ENCODE measurements around the gene DHX15. TPM values are rescaled to one million over a fixed set of nuclear protein-coding genes. Genes with fewer than 3 reads are reported as not detected.

DHX15 gene

DNA sequence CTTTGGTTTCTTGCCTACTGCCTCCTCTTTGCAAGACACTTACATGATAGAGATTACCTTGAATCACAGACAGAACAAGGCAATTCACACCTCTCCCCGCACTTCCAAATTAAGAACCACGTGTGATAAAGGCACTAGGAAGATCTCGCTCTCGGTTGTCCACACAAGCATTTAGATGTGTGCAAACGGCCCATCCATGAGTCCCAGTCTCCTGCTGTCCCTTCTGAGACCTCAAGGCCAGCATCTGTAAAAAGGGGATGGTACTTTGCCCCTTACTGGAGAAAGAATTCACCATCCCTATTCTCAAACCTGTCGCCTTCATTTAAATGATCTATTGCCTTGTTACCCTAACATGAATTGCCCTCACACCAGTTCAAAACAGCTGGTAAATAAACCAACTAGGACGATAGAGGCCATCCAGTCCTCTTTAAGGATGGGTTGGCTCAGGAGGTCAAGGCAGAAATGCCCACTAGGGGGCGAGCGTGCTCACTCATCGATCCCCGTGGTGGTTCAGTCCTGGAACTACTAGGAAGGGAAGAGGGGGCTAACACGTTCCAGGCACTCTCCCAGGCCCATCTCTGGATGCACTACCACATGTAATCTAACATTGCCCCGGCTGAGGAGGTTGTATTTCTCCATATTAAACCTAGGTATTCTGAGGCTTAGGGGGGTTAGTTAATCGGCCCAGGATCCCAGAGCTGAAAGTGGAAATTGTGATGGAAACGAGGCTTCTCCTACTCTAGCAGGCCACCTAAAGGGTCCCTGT, 95.8 kb downstream of the DHX15 start:
- no peak overlapping the region for H3K9ac ChIP-seq (ENCODE audit: low read depth, low read length, poor library complexity)
- H2AFZ ChIP-seq (ENCODE audit: low read length) = no peak overlapping the region
- H2BK12ac ChIP-seq (ENCODE audit: low read length) = no peak overlapping the region
- H3K4me3 ChIP-seq (ENCODE audit: low read length in 2 of 2) = no peak overlapping the region
- H3K14ac ChIP-seq (ENCODE audit: low read length) = no peak overlapping the region
- no peak overlapping the region for H2BK120ac ChIP-seq (ENCODE audit: low read depth, low read length)
- H2BK5ac ChIP-seq (ENCODE audit: low read length) = no peak overlapping the region
- no peaks in the 10 kb centered on the region for H3K79me1 ChIP-seq (ENCODE audit: low read depth, low read length)
- H3K4ac ChIP-seq (ENCODE audit: low read length) = no peak overlapping the region
- H3K18ac ChIP-seq (ENCODE audit: low read length) = no peak overlapping the region
- no peak overlapping the region for H4K91ac ChIP-seq (ENCODE audit: low read depth, low read length, poor library complexity)
- no peaks in the 10 kb centered on the region for H3K36me3 ChIP-seq (replicated peaks in 1 of 2; ENCODE audit: control insufficient read depth in 2 of 2, insufficient read depth in 2 of 2, low read length in 2 of 2)
- H4K8ac ChIP-seq (ENCODE audit: low read depth, low read length) = no peak overlapping the region
- no peak overlapping the region for H2BK15ac ChIP-seq (ENCODE audit: low read length)
- no peaks in the 10 kb centered on the region for H3K4me1 ChIP-seq (ENCODE audit: control insufficient read depth in 2 of 2, insufficient read depth in 1 of 2, low read depth in 1 of 2, low read length in 2 of 2)
- no peak overlapping the region for H3K27ac ChIP-seq (replicated peaks; ENCODE audit: low read length)
- no peak overlapping the region for H3K23ac ChIP-seq (ENCODE audit: low read depth, low read length, poor library complexity)
- no peak overlapping the region for H3K4me2 ChIP-seq (ENCODE audit: insufficient read depth, low read length, poor library complexity, severe bottlenecking)
- no peaks in the 10 kb centered on the region for H3K9me3 ChIP-seq (replicated peaks in 1 of 2; ENCODE audit: control insufficient read depth in 2 of 2, insufficient read depth in 1 of 2, low read depth in 1 of 2, low read length in 2 of 2)
- peaks cover 0 to 10% (median 0%) of the 10 kb centered on the region in 3 experiments for H3K27me3 ChIP-seq (ENCODE audit: control insufficient read depth in 3 of 3, insufficient read depth in 3 of 3, low read depth in 1 of 3, low read length in 3 of 3)
- H2AK5ac ChIP-seq (ENCODE audit: low read depth, low read length) = no peak overlapping the region
- WGBS, 2 donors (ENCODE audit: extremely low coverage in 2 of 2, insufficient read length in 2 of 2, insufficient replicate concordance in 1 of 2) = no CpG with 5 or more reads among the region's 15 CpGs
- peak; percentile 64 for DNase-seq (ENCODE audit: low spot score)

GRCh38 chr4:24482871-24483270, 101.5 kb downstream of the DHX15 start:
- no peak for DNase-seq (ENCODE audit: low spot score)
- no peak overlapping the region for H3K4me2 ChIP-seq (ENCODE audit: insufficient read depth, low read length, poor library complexity, severe bottlenecking)
- WGBS, 2 donors (ENCODE audit: extremely low coverage in 2 of 2, insufficient read length in 2 of 2, insufficient replicate concordance in 1 of 2) = no CpG with 5 or more reads among the region's 4 CpGs
- peak overlapping the region; percentile 14 for H3K14ac ChIP-seq (ENCODE audit: low read length)
- no peak overlapping the region for H4K8ac ChIP-seq (ENCODE audit: low read depth, low read length)
- no peaks in the 10 kb centered on the region for H3K9me3 ChIP-seq (replicated peaks in 1 of 2; ENCODE audit: control insufficient read depth in 2 of 2, insufficient read depth in 1 of 2, low read depth in 1 of 2, low read length in 2 of 2)
- H2AK5ac ChIP-seq (ENCODE audit: low read depth, low read length) = no peak overlapping the region
- H3K18ac ChIP-seq (ENCODE audit: low read length) = no peak overlapping the region
- no peak overlapping the region for H3K4me3 ChIP-seq (ENCODE audit: low read length in 2 of 2)
- H3K4ac ChIP-seq (ENCODE audit: low read length) = no peak overlapping the region
- H2BK15ac ChIP-seq (ENCODE audit: low read length) = no peak overlapping the region
- no peak overlapping the region for H3K23ac ChIP-seq (ENCODE audit: low read depth, low read length, poor library complexity)
- no peaks in the 10 kb centered on the region for H3K79me1 ChIP-seq (ENCODE audit: low read depth, low read length)
- H3K4me1 ChIP-seq (ENCODE audit: control insufficient read depth in 2 of 2, insufficient read depth in 1 of 2, low read depth in 1 of 2, low read length in 2 of 2) = no peaks in the 10 kb centered on the region
- no peak overlapping the region for H2BK120ac ChIP-seq (ENCODE audit: low read depth, low read length)
- no peaks in the 10 kb centered on the region for H3K36me3 ChIP-seq (replicated peaks in 1 of 2; ENCODE audit: control insufficient read depth in 2 of 2, insufficient read depth in 2 of 2, low read length in 2 of 2)
- no peak overlapping the region for H4K91ac ChIP-seq (ENCODE audit: low read depth, low read length, poor library complexity)
- H3K9ac ChIP-seq (ENCODE audit: low read depth, low read length, poor library complexity) = no peak overlapping the region
- no peak overlapping the region for H2BK12ac ChIP-seq (ENCODE audit: low read length)
- no peak overlapping the region for H2AFZ ChIP-seq (ENCODE audit: low read length)
- H2BK5ac ChIP-seq (ENCODE audit: low read length) = no peak overlapping the region
- no peak overlapping the region for H3K27ac ChIP-seq (replicated peaks; ENCODE audit: low read length)
- peaks cover 0 to 10% (median 0%) of the 10 kb centered on the region in 3 experiments for H3K27me3 ChIP-seq (ENCODE audit: control insufficient read depth in 3 of 3, insufficient read depth in 3 of 3, low read depth in 1 of 3, low read length in 3 of 3)

DNA sequence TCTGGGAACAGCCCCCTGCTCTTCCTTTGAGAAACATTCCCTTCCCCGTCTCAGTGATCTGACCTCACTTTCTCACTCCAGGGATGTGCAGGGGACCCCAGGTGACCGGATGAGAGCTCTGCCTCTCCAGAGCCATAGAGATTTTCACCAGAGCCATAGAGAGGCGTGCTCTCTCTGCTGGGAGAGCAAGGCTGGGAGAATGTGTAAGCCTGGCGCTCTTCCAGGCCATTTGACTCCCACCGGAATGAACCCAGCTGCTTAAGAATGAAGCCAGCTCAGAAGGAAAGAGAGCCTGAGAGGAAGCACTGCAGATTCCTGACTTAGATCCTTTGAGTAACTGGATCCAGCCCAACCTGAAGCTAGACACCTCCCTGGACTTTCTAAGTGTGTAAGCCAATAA, 106.4 kb downstream of the DHX15 start:
- no peak for DNase-seq (ENCODE audit: low spot score)
- Histone ChIP-seq H3K4me1 (ENCODE audit: control insufficient read depth in 2 of 2, insufficient read depth in 1 of 2, low read depth in 1 of 2, low read length in 2 of 2) (peaks cover 0 to 3% of the 10 kb centered on the region in 2 donors), H4K91ac (ENCODE audit: low read depth, low read length, poor library complexity) (no peak overlapping the region), H3K79me1 (ENCODE audit: low read depth, low read length) (no peaks in the 10 kb centered on the region), H2BK120ac (ENCODE audit: low read depth, low read length) (no peak overlapping the region), H4K8ac (ENCODE audit: low read depth, low read length) (no peak overlapping the region), H3K23ac (ENCODE audit: low read depth, low read length, poor library complexity) (no peak overlapping the region), H3K4me3 (ENCODE audit: low read length in 2 of 2) (no peak overlapping the region), H3K27ac (replicated peaks; ENCODE audit: low read length) (no peak overlapping the region), H3K14ac (ENCODE audit: low read length) (no peak overlapping the region), H3K9ac (ENCODE audit: low read depth, low read length, poor library complexity) (no peak overlapping the region), H2AFZ (ENCODE audit: low read length) (no peak overlapping the region), H3K4me2 (ENCODE audit: insufficient read depth, low read length, poor library complexity, severe bottlenecking) (no peak overlapping the region), H3K36me3 (replicated peaks in 1 of 2; ENCODE audit: control insufficient read depth in 2 of 2, insufficient read depth in 2 of 2, low read length in 2 of 2) (no peaks in the 10 kb centered on the region), H3K27me3 (ENCODE audit: control insufficient read depth in 3 of 3, insufficient read depth in 3 of 3, low read depth in 1 of 3, low read length in 3 of 3) (peaks cover 0 to 17% (median 0%) of the 10 kb centered on the region in 3 experiments), H3K4ac (ENCODE audit: low read length) (no peak overlapping the region), H2BK15ac (ENCODE audit: low read length) (no peak overlapping the region), H3K9me3 (replicated peaks in 1 of 2; ENCODE audit: control insufficient read depth in 2 of 2, insufficient read depth in 1 of 2, low read depth in 1 of 2, low read length in 2 of 2) (no peaks in the 10 kb centered on the region), H2BK12ac (ENCODE audit: low read length) (no peak overlapping the region), H2BK5ac (ENCODE audit: low read length) (no peak overlapping the region), H2AK5ac (ENCODE audit: low read depth, low read length) (no peak overlapping the region), H3K18ac (ENCODE audit: low read length) (no peak overlapping the region)
- WGBS, 2 donors (ENCODE audit: extremely low coverage in 2 of 2, insufficient read length in 2 of 2, insufficient replicate concordance in 1 of 2) = no CpG with 5 or more reads among the region's 5 CpGs

Small RNAs within 50 kb of the gene (small RNA-seq; reads per million reads assigned to genes)
- 5.1 reads per million, percentile 21 among the genes with 10 or more reads in this experiment for gene MIR573 (ENCODE audit: insufficient read depth)
- not detected for gene RN7SL16P (ENCODE audit: insufficient read depth)

Data from neuronal stem cell (in vitro differentiated cells).